Measurements from ENCODE around the gene TIMM22. TPM values are rescaled to one million over a fixed set of nuclear protein-coding genes. Genes with fewer than 3 reads are reported as not detected.
A peak's percentile ranks its signal among the peaks of the same experiment; 100 is the strongest.

The TIMM22 gene
- total RNA-seq, 4 donors from 2014 or later: 11.7 to 15.7 (median 13.9) TPM

DNA sequence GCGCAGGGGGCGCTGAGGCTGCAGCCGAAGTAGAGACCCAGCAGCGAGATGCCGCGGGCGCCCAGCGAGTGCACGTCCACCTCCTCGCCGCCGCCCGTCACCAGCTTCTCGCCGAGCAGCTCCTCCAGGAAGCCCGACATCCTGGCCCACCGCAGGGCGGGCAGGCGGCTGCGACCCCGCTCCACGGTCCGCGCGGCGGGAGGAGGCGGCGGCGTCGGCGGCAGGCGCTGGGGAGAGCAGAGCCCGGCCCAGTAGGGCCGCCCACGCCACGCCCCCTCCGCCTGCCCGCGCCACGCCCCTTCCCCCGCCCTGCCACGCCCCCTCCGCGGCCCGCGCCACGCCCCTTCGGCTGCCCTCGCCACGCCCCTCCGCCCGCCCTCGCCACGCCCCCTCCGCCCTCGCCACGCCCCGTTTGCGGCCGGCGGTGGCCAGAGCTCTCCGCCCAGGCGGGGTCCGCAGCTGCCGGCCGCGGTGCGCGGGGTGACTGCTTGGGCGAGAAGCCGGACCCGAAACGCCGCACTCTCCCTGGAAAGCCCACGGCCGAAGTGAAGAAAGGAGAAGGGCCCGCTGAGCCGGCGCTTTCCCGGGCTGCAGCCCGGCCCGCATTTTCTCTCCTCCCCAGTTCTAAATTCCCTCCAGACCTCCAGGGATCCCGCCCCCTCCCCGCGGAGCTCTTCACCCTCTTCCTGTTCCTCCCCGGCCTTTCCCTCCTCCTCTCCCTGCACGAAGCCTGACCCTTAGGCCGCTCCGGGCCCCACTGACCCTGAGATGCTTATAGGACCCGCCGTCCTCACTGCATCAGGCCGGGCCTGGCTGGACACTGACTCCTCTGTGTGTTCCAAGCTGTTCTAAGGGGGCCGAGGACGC is 17.2 kb upstream of the TIMM22 start, which contains the start of gene NXN:
Gene NXN (minus strand): TSS at position 238 of the 867 bp plus-strand sequence.
- DNase-seq (ENCODE audit: low spot score in 2 of 2): peak; percentile 68 to 96
- intact Hi-C loops (cut with DNase I; ENCODE audit: low total_unique reads): loop anchor here (2.0 kb wide), 1 partner anchor 183 kb away; no protein-coding TSS in a partner anchor
- H3K4me3 ChIP-seq (ENCODE audit: low read depth, poor library complexity, severe bottlenecking): peak within 1 kb of the TSS; percentile 45
- WGBS, 2 donors: 3 to 4% methylated on average over 30 to 44 of the region's 94 CpGs
- TF ChIP-seq POLR2A (IDR thresholded peaks at IDR 0.05): no peak
- no peak for TF ChIP-seq CTCF (IDR thresholded peaks at IDR 0.05)

- peak; percentile 79 to 94 for DNase-seq (ENCODE audit: low spot score in 2 of 2)
- TF ChIP-seq CTCF (IDR thresholded peaks at IDR 0.05) (peak in 1 of 3 donors; percentile 69), POLR2A (IDR thresholded peaks at IDR 0.05) (no peak)
- intact Hi-C loops (cut with DNase I; ENCODE audit: low total_unique reads): loop anchor here (2.0 kb wide), 1 partner anchor 184 kb away; no protein-coding TSS in a partner anchor
- WGBS, 2 donors: 19 to 27% methylated on average over 43 of the region's 43 CpGs
- no peak overlapping the region for H3K4me3 ChIP-seq (ENCODE audit: low read depth, poor library complexity, severe bottlenecking)
Observed at GRCh38 chr17:980406-981291, 16.3 kb upstream of the TIMM22 start.

- TF ChIP-seq POLR2A (IDR thresholded peaks at IDR 0.05) (no peak), CTCF (IDR thresholded peaks at IDR 0.05) (no peak)
- intact Hi-C loops (cut with DNase I; ENCODE audit: low total_unique reads): loop anchor here (2.0 kb wide), 1 partner anchor 184 kb away; no protein-coding TSS in a partner anchor
- no peak for DNase-seq (ENCODE audit: low spot score in 2 of 2)
- no peak overlapping the region for H3K4me3 ChIP-seq (ENCODE audit: low read depth, poor library complexity, severe bottlenecking)
- WGBS, 2 donors: 35 to 37% methylated on average over 10 of the region's 10 CpGs
Observed at GRCh38 chr17:981292-981658, 15.7 kb upstream of the TIMM22 start.

DNA sequence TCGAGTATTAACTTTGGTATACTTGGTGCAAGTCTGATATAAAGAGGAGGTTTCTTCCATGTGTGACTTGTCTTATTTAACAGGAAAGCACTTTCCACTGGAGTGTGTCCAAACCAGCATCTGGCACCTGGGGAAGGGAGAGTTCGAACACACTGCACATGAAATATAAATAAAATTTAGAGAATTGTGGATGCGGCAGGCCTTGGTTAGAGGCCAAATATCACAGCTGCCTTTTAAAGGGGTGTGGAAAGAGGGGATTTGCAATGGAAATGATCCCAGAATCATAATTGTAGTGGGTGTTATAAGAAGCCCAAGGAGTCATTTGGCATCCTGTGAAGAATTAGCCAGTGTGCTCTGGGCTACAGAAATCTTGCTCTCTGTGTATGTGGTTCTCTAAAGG is 13.0 kb upstream of the TIMM22 start:
- H3K4me3 ChIP-seq (ENCODE audit: low read depth, poor library complexity, severe bottlenecking): no peak overlapping the region
- TF ChIP-seq POLR2A (IDR thresholded peaks at IDR 0.05): no peak
- no peak for TF ChIP-seq CTCF (IDR thresholded peaks at IDR 0.05)
- no peak for DNase-seq (ENCODE audit: low spot score in 2 of 2)
- 52 to 57% methylated on average over 3 of the region's 3 CpGs for WGBS, 2 donors
- intact Hi-C loops (cut with DNase I; ENCODE audit: low total_unique reads): no loop called here

DNA sequence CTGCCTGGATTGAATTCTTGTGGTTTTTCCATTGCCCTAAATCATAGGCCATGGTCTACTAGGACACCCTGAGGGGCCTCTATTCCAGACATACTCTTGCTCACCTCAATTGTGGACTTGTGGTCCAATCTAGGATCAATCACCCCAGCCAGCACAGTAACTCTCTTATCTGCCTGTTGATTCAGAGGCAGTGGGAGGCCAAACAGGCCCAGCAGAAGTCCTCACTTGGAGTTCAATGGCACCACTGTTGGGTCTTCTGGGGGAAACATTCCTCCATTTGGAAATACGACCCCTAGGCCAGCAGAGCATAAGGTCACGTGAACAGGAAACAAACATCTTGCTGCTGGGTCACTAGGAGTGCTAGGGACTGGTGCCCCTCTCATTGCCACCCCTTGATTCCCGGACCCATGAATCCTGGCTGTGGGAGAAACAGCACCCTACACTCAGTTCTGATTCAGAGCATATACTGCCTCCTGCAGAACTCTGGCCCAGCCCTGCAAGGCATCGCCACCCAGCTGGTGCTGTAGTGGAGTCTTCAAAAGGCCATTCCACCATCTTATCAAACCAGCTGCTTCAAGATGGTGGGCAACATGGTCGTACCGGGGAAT is 10.5 kb upstream of the TIMM22 start:
- no peak for TF ChIP-seq POLR2A (IDR thresholded peaks at IDR 0.05)
- TF ChIP-seq CTCF (IDR thresholded peaks at IDR 0.05): no peak
- 81 to 91% methylated on average over 6 of the region's 6 CpGs for WGBS, 2 donors
- intact Hi-C loops (cut with DNase I; ENCODE audit: low total_unique reads): no loop called here
- DNase-seq (ENCODE audit: low spot score in 2 of 2): no peak
- H3K4me3 ChIP-seq (ENCODE audit: low read depth, poor library complexity, severe bottlenecking): no peak overlapping the region
